ENCODE results near the gene CORO6.
A peak's percentile ranks its signal among the peaks of the same experiment; 100 is the strongest.

CORO6 gene

GRCh38 chr17:29612404-29613280 lies 10.1 kb downstream of the CORO6 start:
- DNase-seq: no peak

- no peak for DNase-seq
Measured at GRCh38 chr17:29612094-29612403, 10.7 kb downstream of the CORO6 start.

DNA sequence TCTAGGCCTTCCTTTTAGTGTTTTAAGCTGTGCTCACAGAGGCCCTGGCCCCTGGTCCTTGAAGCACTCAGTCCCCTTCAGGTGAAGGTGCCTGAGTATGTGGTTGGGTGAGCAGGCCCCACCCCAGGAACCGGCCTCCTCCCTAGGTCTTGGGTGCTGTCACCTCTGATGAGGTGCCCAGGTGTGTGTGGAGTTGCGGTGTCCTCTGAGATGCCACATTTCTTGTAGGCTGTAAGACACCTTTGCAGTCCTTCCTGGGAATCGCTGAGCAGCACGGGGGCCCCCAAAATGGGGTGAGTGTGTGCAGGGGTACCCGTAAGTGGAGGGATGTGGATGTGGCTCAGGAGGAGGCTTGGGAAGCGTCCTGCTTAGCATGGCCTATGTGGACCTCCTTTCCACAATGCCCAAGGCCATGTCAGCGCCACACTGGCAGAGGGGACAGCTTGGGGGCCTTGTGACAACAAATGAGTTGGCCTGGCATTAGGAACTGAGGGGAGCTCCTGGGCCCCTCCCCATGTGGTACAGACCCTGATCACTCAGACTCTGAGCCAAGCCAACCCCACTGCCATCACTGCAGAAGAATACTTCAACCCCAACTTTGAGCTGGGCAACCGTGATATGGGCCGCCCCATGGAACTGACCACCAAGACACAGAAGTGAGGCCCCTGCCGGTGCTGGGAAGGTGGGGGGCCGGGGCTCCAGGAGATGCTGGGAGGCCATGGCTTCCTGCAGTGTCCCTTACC lies 11.2 kb downstream of the CORO6 start:
- no peak for DNase-seq

- no peak for DNase-seq
Measured at GRCh38 chr17:29610395-29610794, 12.3 kb downstream of the CORO6 start.

- DNase-seq: no peak
Measured at GRCh38 chr17:29608986-29609385, 13.7 kb downstream of the CORO6 start.

DNA sequence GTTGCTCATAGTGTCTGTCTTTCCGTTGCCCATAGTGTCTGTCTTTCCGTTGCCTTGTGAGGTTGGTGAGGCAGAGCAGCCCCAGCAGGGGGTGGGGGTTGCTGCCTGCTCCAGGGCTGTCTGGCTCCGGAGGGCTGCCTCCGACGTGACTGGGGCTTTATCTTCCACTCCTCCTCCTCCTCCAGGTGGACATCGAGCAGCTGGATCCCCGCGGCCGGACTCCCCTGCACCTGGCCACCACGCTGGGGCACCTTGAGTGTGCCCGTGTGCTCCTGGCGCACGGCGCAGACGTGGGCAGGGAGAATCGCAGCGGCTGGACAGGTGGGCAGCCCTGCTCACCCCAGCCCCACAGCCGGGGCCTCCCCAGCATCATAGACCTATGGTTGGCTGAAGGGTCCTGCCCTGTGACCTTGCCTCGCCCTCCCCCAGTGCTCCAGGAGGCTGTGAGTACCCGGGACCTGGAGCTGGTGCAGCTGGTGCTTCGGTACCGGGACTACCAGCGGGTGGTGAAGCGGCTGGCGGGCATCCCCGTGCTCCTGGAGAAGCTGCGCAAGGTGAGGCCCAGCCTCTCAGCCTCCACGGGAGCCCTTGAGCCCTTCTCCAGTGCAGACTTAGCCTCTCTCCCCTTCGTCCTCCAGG lies 15.0 kb downstream of the CORO6 start:
- no peak for DNase-seq

DNA sequence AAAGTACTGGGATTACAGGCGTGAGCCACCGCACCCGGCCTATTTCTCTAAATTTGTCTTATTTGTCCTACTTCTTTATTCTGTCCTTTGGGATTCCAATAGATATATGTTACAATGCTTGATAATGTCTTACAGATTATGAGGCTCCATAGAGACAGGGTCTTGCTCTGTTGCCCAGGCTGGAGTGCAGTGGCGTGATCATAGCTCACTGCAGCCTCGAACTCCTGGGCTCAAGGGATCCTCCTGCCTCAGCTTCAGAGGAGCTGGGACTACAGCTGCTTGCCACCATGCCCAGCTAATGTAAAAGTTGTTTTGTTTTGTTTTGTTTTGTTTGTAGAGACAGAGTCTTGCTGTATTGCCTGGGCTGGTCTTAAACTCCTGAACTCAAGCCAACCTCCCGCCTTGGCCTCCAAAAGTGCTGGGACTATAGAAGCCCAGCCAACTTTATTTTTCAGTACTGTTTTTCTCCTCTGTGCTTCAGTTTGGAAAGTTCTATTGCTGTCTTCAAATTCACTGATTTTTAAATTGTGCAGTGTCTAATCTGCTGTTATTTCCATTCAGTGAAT lies 19.5 kb downstream of the CORO6 start:
- no peak for DNase-seq

DNA sequence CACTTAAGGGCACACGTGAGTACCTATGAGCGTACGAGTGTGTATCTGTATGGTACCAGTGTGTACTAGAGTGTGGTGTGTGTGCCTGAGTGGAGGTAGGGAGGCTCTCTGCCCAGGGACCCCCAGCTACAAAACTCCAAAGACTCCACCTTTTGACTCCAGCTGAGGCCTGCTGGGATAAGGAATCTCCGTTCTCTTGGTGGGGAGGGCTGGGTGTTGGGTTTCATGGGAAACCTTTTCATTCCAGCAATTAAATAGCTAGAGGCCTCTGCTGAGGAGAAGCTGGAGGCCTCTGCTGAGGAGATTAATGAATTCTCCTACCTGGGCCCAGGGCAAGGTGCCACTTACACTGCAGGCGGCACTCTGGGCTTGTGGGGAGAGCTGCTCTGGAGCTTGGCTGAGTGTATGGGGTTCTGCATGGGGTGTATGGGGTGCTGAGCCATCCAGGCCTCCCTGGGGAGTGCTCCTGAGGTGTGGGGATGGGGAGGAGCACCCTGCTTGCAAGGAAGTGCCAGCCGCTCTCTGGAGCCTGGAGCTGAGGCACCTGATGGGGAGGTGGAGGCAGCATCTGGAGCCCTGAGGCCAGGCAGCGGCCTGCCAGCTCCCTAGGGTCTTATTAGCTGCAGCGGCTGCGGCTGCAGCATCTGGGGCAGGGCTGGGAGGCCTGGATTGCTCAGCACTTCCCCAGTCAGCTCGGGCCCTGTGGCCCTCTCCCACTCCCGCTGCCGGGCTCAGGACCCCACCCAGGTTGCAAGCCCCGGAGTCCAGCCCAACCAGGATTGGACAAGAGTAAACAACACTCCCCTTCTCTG lies 25.1 kb downstream of the CORO6 start:
- DNase-seq: peak; percentile 40

DNA sequence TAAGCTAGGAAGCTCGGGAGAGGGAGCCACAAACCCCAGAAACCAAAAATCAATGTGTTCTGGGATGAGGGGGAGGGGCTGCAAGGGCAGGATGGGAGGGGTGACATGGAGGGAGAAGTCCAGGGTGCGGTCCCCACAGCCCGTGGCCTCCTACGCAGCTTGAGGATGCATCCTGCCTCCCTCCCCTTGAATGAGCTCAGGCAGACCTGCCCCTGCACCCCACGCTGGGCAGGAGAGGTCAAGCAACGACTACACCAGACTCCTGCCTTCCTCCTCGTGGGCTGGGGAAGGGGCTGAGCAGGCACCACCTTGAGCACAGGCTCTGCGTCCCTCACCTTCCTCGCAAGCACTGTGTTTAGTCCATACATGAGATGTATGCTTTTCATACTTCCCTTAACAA lies 25.9 kb downstream of the CORO6 start:
- no peak for DNase-seq

- no peak for DNase-seq
Measured at GRCh38 chr17:29595943-29596774, 26.6 kb downstream of the CORO6 start.

DNA sequence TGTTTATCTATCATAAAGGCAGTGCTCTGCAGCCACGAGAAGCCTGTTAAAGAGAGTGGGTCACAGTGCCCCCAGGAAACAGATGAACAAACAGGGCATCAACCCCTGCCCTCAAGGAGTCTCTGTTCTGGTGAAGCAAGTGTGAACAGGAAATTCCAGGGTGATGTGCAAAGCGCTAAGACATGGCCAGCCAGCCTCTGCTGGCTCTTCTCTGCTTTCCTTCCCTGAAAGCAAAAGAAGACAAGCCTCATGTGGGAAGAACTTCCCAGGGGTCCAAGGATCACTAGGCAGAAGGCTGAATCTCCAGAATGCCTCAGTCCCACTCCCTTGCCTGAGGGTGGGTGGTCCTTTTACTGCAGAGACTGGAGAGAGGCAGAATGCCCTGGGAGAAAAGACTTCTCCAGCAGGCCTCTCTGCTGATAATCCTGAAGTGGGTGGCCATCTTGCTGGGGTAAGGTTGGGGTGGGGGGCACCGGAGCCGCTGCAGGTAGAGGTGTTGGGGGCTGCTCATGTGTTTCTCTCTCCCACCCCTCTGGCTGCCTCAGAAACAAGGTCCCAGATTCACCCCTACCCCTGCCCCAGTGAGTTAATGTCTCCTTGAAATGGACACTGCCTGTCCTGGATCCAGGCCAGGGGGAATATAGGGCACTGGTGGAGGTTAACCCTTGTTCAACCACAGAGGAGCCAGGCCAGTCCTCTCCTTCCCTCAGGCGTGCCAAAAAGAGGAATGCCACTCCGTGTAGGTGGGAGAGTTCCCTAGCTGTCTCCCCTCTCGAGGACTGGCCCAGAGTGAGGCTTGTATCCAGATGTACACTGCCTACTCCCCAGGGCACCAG lies 27.4 kb downstream of the CORO6 start:
- DNase-seq: no peak

- DNase-seq: no peak
Measured at GRCh38 chr17:29594519-29595090, 28.1 kb downstream of the CORO6 start.

GRCh38 chr17:29593591-29594518 lies 28.9 kb downstream of the CORO6 start:
- no peak for DNase-seq

GRCh38 chr17:29592850-29593551 lies 29.7 kb downstream of the CORO6 start, which contains the start of gene ANKRD13B:
TSS of gene ANKRD13B (plus strand) at chr17:29593132. CDS start at chr17:29593622, 490 bp downstream.
- DNase-seq: peak; percentile 73

GRCh38 chr17:29591737-29592608 lies 30.7 kb downstream of the CORO6 start:
- peak; percentile 89 for DNase-seq

- DNase-seq: peak; percentile 64
Measured at GRCh38 chr17:29591146-29591736, 31.5 kb downstream of the CORO6 start.
